Mesenteric fat pad (tissue), 1 donor: ENCODE results near the gene D2HGDH. TPM values are rescaled to one million over a fixed set of nuclear protein-coding genes. Genes with fewer than 3 reads are reported as not detected.
"Not testable (repeated sequence)": the region's sequence is repeated elsewhere in the genome, so short reads cannot be mapped to it uniquely, and the experiment has no call there.

ENCODE experiments used
- DNase-seq: peaks from one replicate; pipeline ENCODE4 v3.0.0-alpha.2; 2020; ENCODE audit warnings: low spot score
- total RNA-seq: library from RNA; stranded (reverse); fragmentation: NEBNext Ultra II Directional; extraction: Animal tissue kit (Norgen Biotek cat#: 25700); gene quantifications from one replicate; pipeline ENCODE4 v1.2.1, GENCODE V29; 2021
- donor health status: DM: yes; HTN: yes; CAD: no.

Gene D2HGDH
- total RNA-seq, 1 donor from 2014 or later: 27.0 TPM

DNA sequence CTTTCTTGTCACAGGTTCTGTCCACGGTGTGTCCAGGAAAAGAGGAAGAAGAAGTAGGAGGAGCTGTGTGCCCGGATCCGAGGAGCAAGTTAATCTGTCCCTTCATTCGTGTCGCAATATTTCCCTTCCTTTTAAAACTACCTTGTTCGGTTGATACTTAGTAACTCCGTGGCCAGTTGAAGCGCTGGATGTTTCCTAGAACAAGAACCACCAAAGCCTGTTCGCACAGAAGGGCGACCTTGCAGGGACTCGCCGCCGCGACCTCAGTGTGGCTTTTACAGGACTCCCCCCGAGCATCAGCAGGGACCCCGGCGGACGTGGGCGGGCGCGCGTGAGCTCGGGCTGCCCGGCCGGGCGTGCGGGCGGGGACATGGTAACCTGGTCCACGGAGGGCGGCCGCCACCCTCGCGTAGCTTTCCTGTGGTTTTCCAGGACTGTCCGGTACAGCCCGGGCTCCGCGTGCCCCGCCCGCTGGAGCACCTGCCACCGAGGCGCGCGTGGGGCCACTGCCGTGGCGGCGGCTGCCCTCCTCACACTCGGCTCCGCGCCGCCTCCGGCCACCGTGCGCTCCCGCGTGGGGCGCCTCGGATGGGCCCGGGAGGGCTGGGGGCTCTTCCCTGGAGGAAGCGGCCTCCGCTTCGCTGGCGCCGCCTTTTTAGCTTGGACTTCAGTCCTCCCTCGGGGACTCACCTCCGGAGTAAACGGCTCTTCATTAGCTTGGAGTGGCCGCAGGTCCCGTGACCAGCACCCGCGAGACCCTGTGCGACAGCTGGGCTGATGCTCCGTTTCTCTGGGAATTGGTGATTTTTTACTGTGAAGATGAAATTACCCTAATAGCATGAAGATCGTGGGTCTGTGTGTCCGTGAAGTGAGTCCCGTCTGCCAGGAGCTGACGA is 9.2 kb upstream of the D2HGDH start:
- DNase-seq: no peak

DNA sequence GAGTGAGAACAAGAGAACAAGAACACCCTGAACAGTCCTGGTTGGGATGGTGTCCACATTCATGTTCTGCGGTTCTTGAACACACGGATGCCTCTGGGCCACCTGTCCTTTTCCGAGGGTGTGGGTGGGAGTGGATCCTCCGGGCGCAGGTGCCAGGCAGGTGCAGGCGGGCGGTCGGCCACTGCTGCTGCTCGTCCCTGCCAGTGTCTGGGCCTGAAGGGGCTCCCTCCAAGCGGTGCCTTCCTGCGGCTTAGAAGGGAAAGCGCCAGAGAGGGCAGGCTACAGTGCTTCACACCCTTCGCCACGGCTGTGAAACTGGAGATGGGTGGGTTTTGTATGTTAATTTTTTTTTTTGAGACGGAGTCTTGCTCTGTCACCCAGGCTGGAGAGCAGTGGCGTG is 8.0 kb upstream of the D2HGDH start:
- no peak for DNase-seq

DNA sequence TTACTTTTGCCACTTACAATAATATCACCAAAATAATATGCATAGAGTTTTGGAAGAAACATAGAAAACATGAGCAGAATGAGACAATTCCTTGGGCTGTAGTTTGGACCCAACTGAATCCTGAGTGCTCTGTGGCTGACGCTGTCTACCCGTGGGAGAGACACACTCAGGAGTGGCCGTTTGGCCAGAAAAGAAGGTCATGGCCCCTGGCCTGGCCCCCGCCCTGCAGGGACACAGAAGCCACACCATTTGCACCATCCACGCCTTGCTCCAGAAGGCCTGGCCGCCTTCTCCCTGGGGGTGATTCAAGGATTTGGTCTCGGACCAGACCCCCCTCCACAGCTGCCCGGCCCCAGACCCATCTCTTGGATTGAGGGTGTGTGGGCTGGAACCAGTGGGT is 6.4 kb upstream of the D2HGDH start:
- DNase-seq: no peak

DNA sequence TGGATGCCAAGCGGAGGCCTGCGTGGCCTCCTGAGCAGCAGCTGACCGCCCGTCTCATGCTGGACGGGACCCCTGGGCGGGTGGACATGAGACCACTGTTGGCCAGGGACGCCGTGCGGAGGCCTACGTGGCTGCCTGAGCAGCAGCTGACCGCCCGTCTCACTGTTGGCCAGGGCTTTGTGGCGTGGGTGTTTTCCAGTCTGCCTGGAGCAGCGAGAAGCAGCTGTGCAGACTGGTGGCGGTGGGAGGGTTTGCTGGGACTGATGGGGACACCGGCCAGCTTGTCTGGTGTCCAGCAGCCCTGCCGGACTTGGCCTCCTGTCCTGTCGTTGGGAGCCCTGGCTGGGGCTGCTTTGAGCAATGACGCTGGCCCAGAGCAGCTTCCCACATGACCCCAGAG is 5.8 kb upstream of the D2HGDH start:
- DNase-seq: no peak

DNA sequence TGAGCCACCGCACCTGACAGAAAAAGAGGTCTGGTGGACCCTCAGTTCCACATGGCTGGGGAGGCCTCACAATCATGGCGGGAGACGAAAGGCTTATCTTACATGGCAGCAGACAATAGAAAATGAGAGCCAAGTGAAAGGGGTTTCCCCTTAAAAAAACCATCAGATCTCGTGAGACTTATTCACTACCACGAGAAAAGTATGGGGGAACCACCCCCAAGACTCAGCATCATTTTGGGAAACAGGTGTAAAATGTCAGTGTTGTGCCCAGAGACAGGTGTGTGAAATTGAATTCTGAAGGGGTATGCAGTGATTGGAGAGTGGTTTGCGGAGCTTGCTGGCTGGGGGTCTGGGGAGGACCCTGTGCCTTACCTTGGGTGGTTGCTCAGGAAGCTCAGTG is 4.6 kb upstream of the D2HGDH start:
- DNase-seq: no peak

DNA sequence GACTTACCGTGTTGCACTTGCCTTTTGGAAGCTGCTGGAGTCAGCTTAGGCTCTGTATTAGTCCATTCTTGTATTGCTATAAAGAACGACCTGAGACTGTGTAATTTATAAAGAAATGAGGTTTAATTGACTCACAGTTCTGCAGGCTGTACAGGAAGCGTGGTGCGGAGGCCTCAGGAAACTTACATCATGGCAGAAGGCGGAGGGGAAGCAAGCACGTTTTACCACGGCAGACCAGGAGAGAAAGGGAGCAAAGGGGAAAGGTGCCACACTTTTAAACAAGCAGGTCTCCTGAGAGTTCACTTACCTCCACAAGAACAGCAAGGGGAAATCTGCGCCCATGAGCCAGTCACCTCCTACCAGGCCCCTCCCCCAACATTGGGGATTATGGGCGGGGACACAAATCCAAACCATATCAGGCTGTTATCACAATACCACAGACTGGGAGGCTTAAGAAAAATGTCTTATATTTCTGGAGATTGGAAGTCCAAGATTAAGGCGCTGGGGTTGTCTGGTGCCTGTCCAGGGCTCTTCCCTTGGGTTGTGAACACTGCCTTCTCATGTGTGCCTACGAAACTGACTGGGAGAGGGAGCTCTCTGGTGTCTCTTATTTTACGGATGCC is 3.6 kb upstream of the D2HGDH start:
- DNase-seq: no peak

DNA sequence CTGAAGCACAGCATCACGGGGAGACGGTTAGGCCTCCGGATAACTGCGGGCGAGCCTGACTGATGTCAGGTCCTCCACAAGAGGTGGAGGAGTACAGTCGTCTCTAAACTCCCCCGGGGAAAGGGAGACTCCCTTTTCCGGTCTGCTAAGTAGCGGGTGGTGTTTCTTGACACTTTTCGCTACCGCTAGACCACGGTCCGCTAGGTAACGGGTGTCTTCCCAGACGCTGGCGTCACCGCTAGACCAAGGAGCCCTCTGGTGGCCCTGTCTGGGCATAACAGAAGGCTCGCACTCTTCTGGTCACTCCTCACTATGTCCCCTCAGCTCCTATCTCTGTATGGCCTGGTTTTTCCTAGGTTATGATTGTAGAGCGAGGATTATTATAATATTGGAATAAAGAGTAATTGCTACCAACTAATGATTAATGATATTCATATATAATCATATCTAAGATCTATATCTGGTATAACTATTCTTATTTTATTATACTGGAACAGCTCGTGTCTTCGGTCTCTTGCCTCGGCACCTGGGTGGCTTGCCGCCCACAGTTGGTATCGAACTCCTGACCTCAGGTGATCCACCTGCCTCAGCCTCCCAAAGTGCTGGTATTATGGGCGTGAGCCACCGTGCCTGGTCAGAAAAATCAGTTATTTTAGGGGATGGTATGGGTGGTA is 1.8 kb upstream of the D2HGDH start:
- not testable (repeated sequence) for DNase-seq

DNA sequence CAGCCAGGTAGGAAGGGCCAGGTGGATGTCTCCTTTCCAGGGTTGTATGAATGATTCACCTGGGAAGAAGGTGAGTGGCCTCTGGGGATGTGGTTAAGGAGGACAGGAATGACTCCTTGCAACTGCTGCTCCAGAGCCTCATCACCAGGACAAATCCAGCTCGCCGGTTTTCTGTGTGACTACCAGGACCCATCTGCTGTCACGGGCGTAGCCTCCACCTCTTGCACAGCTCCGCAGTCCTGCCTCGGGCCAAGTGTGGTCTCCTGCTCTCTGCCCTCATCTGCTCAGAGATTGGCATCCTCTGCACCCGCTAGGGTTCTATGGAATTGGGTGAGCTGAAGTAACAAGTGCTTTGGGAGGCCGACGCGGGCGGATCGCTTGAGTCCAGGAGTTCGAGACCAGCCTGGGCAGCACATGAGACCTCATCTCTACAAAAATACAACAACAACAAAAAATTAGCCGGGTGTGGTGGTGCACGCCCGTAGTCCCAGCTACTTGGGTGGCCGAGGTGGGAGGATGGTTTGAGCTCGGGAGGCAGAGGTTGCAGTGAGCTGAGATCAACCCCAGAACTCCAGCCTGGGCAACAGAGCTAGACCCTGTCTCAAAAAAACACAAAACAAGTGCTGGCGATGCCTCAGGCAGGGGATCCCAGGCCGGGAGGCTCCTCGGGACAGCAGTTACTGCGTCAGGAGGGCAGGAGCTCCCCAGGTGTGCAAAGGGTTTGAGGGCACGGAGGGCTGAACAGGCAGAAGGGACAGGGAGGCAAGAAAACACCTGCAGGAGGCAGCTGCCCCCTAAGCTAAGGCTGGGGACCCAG is 831 bp upstream of the D2HGDH start:
- DNase-seq: no peak

DNA sequence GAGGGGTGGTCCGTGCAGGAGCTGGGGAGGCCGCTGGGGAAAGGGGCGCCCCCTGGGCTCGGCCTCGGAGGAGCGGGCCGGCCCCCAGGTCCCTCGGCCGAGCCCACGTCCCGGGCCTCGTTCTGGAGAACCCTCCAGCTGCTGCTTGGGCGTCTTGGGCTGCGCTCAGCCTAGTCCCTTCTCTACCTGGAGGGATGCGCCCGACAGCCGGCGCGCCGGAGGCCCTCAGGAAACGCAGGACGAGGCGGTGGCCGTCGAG is 293 bp upstream of the D2HGDH start:
- no peak for DNase-seq

DNA sequence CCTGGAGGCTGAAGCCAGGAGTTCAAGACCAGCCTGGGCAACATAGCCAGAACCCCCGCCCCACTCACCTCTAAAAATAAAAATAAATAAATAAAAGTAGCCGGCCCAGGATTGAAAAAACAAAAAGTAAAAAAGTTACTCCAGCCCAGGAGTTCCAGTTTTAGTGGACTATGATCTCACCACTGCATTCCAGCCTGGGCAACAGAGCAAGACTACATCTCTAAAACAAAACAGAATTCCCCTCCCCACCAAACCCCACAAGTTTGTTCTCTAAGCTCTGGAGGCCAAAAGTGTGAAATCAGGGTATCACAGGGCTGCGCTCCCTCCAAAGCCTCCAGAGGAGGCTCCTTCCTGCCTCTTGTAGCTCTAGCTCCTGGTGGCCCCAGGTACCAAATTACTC is 1.7 kb downstream of the D2HGDH start:
- no peak for DNase-seq

DNA sequence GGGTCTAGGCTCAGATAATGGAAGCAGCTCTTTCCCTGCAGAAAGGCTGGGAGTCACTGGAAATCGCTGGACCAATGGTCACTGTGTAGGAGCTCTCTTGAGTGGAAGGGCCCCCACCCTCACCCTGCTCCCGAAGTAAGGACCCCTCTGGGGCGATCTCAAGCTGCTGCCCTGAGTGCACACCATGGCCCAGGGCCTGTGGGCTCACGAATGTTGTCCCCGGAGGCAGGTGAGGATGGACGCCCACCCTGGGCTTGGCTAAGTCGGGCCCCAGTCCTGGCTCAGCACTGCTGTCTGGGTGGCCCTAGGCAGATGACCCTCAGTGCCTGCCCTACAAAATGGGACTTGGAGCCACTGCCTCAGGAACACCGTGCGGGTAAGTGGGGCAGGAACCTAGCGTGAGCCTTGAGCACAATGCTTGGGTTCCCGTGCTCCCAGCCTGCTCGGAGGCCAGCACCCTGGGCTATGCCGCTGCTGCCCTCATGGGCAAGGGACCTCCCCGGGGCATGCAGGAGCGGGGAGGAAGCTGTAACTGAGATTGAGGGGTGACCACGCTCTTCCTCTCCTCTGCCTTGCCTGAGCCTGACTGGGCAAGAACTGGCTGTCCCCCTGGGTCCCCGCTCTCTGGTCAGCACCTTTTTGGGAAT is 3.7 kb downstream of the D2HGDH start:
- DNase-seq: no peak

DNA sequence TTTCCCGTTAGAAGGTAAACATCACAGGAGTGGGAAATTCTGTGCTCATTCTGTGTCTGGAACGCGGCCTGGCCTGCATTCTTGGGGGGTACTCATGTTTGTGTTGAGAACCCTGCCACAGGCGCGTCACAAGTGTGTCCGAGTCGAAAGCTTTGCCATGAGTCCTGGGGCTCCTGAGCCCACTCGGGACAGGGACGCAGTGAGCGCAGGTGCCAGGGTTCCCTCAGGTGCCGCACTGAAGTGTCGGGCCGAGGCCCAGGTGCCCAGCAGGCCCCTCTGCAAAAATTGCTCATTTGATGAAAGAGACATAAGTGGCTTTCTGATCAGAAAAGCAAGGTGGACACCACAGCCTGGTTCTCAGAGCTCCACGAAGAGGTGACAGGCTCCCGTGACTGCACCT is 4.7 kb downstream of the D2HGDH start:
- no peak for DNase-seq

DNA sequence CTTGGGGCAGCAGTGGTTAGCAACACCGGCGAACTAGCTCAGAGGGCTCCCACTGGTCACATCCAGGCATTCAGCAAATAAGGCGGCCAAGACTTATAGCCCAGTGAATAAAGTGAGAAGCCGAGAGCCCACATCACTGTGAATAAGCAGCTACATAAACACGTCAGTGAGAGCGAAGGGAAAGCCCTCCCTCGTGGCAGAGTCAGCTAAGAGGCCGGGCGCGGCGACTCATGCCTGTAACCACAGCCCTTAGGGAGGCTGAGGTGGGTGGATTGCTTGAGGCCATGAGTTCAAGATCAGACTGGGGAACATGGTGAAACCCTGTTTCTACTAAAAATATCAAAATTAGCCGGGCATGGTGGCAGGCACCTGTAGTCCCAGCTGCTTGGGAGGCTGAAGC is 5.2 kb downstream of the D2HGDH start:
- no peak for DNase-seq

DNA sequence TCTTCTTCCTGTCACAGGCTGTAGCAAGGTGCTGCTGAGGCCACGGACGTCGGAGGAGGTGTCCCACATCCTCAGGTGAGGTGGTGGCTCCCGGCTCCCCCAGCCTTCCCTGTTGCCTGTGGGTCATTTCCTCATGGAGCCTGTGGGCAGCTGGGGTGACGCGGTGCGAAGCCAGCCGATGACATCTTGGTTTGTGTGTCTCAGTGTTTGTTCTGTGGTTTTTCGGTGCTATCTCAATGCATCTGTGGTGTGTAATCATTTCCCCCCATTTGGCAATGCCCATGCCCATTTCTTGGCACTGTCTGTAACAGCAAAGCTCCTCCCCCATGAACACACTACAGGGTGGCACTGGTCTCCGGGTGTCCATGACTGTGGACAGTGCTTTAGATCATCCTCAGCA is 6.6 kb downstream of the D2HGDH start:
- DNase-seq: no peak

DNA sequence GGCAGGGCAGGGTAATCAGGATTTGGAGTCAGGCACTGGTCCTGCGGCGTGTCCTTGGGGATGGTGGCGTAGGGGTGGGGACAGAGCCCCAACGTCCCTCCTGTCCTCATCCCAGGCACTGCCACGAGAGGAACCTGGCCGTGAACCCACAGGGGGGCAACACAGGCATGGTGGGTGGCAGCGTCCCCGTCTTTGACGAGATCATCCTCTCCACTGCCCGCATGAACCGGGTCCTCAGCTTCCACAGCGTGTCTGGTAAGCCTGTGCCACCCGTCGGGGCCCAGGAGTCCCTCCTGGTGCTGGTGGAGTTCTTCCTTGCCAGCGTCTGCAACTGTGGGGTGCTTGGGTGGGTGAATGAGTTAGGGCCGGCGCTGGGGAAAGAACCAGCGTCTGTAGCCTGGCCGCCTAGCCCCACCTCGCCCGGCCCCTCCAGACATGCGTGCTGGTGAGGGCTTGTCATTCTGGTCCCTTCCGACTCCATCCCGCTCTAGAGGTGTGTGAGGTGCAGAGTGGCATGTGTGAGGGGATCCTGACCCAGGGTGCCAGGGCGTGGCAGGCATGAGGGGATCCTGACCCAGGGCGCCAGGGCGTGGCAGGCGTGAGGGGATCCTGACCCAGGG is 8.0 kb downstream of the D2HGDH start:
- DNase-seq: no peak

DNA sequence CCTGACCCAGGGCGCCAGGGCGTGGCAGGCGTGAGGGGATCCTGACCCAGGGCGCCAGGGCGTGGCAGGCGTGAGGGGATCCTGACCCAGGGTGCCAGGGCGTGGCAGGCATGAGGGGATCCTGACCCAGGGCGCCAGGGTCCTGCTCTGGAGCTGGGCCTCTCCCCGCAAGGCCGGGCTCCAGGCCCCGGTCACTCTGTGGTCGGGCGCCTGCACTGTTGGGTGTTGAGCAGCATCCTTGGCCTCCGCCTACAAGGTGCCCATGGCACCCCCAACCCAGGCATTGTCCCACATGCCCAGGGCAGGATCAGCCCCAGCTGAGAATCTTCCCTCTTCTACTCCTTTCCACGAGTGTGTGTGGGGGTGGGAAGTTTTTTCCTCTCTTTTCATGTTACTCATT is 8.6 kb downstream of the D2HGDH start:
- not testable (repeated sequence) for DNase-seq

DNA sequence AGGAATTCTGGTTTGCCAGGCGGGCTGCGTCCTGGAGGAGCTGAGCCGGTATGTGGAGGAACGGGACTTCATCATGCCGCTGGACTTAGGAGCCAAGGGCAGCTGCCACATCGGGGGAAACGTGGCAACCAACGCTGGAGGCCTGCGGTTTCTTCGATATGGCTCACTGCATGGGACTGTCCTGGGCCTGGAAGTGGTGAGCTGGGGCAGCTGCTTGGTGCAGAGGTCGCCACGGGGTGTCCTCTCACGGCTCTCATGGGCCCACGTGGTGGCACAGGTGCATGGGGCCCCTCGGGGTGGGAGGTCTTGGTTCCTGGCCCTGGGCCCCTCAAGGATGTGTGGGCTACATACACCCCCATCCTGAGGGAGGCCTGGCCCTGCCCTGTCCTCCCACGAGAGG is 9.2 kb downstream of the D2HGDH start:
- no peak for DNase-seq

DNA sequence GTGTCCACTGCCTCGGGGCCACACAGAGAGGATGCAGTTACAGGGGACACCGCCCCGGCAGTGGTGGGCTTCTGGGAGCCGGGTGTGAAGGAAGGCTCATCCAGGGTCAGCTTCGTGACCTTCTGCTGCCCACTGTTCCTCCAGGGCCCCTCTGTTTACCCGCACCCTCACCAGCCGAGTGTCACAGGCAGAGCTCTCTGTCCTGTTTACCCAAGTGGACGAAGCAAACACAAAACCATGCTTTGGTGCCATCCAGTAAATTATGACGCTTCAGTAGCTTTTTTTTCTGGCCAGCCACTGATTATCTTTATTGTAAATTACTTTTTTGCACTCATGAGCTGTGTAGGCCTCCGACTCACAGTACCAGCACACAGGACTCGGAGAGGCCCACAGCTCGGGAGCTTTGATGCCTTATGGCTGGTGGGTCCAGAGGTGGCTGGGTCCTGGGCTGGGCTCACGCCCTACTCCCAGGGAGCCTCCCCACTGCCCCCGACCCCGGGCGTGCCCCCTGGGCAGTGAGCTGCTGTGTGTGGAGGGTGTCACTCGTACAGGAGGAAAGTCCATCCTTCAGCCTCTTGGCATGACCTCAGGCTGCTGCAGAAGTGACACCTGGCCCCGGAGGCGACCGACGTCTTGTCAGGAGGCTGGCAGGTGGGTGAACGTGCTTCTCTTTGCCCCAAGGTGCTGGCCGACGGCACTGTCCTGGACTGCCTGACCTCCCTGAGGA is 9.8 kb downstream of the D2HGDH start:
- DNase-seq: no peak

DNA sequence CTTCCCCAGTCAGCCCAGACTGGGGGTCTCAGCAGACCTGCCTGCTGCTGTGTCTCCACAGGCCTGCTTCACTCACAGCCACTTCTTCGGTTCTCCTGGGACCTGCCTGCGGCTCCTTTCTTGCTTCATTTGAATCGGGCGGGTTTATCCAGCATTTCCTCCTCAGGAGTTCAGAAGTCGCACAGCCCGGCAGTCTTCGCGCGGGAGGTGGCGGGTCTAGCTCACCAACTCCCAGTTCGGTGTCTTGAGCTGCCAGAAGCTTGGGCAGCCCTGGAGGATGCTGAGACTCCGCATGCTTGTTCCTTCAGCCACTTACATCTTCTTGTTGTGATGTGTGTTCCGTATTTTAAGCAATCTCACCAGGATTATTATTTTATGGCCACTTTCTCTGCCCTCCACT is 10.8 kb downstream of the D2HGDH start:
- no peak for DNase-seq

DNA sequence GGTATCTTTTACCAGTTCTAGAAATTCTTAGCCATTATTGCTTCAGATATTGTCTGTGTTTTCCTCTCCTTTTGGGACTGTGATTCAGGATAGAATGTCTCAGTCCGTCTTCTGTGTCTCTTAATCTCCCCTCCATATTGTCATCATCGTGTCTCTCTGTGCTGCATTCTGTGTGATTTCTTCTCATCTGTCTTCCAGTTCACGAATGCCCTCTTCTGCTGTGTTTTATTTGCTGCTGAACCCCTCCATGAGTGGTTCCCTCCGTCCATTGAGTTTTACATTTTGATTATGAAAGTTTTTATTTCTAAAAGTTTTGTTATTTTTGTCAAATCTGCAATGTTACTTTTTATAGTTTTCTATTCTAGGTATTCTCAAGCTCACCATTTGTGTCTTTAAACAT is 11.7 kb downstream of the D2HGDH start:
- DNase-seq: no peak
